ENCODE results near the gene ADCY2.
"Not testable (repeated sequence)": the region's sequence is repeated elsewhere in the genome, so short reads cannot be mapped to it uniquely, and the experiment has no call there.

The ADCY2 gene

DNA sequence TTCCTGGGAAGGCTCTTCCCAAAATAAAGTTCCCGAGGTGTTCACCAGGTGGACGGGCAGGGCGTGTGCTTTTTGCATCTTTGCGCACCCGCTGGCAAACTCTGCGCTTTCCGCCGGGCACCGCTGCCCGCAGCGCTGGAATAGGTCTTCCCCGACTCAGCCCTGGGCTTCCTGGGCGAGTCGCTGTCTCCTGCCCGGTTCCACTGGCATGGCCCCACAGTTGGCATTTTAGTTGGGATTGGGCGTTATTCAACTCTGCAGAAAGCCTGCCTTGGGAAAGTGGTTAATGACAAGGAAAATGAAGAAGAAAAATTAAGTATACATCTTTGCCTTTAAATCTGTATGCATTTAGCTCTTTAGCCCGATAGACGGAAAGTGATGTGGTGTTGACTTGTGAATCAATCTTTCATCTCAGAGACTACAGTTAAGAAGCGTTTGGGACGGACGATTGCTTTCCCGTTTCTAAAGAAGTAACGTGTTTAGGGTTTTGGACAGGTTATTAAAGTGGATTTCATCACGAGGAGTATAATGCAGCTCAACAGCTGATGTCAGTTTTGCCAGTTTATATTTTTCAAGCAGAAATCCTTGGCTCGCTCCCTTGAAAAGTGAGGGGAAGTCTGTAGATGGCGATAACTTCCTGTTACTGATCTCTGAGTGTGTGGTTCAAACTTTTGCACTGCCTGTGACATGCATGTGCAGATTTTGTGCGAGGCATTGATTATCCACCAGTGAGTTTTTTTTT lies 946 bp downstream of the ADCY2 start:
- no peak for DNase-seq

DNA sequence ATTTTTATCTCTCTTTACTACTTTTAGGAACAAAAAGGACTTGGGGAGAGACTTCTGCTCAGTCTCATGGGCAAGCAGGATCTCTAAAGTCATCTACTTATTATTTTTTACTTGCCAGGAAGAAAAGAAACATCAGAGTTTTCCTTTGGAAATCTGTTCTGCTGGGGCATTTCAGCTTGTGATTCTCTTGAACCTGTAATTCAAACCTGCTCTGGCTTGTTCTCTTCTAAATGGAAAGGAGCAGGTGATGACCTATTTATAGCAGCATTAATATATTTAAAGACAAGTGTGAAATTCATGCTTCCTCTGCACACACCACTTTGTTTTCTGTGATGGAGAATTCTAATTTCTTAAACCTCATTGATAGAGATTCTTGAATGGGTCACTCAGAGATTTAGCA lies 2.0 kb downstream of the ADCY2 start:
- DNase-seq = no peak

DNA sequence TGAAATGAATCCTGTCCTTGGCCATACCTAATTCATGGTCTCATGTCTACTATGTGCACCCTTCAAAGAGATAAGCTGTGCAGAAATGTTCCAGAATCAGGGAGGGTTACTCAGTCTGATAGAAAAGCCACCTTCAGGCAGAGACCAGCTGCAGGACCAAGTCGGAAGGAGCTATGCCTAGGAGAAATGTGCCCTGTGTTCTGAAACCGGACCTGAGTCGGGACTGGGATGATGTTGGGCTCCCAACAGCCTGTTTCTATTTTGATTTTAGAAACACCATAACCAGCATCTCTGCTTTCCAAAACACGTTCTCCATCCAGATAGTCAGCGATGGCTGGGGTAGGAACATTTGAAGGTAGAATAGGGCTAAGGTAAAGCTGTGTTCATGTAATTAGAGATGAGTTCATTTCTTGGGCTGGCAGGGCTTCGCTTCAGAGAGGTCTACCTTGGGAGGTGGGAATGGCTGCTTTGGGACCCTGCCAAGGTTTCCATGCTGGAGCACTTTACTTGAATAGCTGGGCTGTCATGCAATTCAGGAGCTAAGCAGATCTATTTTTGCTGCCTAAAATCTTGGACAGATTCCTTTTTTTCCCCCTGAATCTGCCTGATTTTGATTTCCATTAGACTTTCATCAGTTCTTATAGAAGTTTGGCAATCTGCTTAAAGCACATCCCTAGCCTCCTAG lies 2.8 kb downstream of the ADCY2 start:
- no peak for DNase-seq

DNA sequence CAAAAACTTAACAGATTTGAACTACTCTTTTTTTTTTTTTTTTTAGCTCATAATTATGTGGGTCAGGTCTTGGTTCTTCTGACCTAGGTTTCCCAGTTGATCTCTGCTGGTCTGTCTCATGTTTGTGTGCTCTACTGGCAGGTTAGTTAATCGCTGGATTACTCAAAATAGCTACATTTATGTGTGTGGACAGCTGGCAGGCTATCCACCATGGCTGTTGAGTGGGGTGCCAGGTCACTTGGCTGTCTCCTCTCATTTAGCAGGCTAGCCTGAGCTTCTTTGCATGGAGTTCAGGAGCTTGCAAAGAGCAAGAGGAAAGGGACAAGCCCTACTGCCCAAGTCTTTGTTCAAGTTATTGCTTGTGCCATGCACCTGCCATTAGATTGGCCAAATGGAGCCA lies 9.3 kb downstream of the ADCY2 start:
- DNase-seq = no peak

DNA sequence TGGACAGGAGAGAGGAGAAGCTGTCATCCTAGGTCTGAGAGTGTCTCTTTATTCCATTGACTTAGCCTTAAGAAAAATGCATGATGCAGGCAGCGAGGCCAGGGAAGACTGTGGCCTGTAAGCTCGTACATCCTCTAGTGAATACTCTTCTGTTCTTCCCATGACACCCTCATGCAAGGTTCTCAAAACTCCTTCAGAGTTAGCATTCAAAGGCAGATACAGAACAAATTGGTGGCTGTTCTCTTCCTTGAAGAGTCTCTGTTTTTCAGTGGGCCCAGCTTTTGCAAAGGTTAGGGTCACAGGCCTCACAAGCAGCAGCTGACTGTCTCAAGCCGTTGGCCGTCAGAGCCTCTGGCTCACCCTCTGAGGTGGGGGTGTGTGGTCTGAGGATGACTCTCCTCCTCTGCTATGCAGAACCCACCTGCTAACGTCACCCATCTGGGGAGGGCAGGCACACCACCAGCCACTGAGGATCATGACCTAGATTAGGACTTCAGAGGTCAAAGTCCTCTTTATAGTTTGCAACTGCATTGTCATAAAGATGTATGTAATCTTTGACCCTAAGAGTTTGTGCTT lies 15.1 kb downstream of the ADCY2 start:
- DNase-seq = no peak

DNA sequence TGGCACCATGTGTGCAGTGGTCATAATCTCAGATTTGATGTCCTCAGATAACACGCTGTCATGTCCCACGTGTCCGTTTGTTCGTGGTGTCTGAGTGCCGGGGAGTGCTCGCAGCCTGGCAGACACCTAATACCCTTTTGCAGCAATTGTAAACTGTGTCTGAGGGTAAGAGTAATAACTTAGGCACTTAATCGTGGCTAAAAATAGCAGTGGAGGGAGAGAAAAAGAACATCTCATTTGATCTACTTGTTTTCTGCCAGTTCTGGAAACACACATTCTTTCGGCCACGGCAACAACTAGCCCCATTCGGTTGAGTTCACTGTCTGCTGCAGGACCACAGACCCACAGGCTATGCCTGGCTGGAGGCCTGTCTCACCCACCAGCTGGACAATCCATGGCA lies 16.5 kb downstream of the ADCY2 start:
- no peak for DNase-seq

DNA sequence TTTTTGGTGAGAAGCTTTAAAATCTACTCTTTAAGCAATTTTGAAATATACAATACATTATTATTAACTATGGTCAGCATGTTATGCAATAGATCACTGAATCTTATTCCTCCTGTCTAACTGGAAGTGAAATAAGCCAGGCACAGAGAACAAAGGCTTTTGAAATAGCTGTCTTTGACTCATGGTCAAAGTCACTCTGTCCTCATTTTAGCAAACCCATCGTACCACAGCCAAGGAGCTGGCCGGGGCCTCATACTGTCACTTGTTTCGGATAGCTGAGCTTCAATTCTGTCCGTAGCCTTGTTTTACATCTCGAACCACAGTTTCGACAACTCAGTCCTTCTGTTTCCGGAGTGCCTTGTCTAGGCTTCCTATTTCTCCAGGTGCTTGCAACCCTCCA lies 19.2 kb downstream of the ADCY2 start:
- no peak for DNase-seq

DNA sequence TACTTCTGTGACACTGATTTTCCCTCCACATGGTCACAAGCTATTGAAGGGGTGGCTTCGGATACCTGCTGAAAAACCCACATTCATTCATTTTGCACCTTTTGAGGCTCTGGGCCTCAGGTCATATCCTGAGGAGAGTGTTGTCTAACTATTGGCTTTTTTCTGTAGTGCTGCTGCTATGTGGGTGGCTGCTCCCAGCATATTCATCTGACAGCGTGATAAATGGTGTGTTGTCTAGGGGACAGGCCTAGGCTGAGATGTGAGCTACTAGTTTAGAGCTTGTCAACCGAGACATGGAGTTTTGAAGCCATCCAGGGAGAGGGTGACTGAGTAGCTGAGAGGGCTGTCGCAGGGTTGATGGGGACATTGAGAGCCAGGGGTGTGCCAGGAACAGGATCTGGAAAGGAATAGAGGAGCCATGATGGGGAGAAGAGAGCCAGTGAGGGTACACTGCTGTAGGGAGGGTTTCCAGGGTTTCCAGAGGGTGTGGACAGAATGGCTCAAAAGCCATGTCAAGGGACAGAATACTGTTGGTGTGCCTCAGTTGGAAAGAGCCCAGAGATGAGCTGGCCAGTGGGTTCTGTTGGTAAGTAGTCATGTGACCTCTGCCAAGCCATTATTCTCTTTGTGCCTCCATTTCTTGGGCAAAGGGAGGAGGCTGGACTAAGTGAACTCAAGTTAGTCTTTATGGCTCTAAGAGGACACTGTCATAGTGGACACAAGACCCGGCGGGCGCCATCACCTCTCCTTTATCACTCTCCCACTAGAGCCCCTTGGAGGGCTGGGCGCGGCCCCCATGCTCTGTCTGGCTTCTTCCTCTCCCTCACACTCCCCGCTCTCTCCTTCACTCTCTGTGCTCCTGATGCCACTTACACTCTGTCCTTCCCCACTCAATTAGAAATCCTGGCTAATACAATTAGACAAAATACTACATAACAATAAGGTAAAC lies 19.9 kb downstream of the ADCY2 start:
- DNase-seq = no peak

DNA sequence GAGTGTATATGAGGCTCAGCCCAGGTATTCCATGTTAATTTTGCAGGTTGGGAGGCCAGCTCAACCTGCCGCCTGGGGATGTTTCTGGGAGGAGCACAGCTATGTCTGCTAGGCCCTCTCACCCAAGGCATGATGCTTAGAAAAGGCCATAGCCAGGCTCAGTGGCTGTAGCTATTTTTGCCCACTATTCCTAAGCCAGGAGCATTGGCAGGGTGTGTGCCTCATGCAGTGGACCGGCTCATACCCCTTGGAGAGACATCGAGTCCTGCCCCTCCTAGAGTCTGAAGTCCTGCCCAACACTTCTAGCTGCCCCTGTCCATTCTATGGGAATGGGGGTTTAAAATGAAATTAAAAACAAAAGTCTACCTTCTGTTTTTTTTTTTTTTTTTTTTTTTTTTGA lies 22.3 kb downstream of the ADCY2 start:
- DNase-seq = no peak

DNA sequence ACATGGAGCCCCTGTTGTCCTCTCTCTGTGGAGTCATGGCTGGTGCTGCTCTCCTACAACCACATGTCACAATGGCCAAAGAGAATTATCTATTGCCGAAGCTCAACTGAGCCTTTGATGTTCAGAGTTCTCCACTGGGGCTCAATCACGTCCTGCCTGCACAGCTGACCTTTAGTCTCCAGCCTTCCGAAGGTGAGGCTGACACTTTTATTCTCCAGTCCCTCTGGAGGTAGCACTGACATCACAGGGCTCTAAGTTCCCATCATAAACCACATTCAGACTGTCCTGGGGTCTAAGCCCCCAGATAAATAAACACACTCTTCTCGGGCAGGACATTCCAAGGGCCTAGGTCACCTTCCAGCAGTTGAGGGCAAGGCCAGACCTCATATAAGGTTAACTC lies 23.4 kb downstream of the ADCY2 start:
- DNase-seq = no peak

DNA sequence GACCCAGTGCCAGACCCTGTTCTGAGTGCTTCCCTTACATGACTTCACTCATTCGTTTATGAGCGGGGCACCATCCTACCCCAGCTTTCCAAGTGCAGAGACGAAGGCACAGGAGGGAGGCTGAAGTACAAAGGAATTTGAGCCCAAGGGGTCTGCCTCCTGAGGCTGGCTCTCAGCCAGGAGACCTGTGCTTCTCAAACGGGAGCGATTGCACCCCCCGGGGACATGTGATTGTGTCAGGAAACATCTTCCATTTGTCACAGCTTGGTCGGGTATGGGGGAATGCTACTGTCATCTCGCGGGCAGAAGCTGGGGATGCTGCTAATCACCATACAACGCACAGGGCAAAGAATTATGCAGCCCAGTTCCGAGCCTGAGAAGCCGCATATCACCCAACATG lies 23.9 kb downstream of the ADCY2 start:
- no peak for DNase-seq

DNA sequence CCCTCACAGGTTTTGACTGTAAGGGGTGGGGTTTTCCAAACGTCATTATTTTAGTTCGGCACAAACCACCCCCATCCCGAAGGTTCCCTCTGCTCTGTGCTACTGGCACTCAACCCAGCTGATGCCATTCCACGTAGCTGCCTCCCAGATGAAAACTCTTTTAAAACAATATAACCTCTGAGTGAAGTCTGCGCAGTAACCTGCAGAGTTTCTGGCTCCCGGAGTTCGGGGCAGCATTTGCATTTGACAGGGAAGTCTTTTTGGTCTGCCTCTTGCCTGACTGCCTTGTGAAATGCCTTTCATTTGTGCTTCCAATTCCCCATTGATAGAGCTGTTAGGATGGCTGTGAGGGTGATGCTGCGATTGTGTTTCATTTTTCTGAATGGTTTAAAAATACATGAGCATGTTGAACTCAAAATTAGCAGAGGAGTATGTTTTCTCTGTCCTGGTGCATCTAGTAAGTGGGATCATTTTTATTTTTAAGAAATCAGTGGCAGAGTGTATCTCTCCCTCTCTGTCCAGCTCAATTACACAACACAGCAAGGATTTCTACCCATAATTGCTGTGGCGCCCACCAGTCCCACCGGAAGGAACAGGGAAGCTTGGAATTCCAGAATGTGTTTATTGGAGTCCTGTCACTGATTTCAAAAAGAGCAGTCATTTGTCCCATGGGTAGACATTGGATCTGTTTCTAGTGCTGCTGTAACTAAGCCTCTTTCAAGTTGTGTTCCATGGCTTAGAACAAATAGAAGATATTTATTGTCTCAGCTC lies 24.8 kb downstream of the ADCY2 start:
- no peak for DNase-seq

DNA sequence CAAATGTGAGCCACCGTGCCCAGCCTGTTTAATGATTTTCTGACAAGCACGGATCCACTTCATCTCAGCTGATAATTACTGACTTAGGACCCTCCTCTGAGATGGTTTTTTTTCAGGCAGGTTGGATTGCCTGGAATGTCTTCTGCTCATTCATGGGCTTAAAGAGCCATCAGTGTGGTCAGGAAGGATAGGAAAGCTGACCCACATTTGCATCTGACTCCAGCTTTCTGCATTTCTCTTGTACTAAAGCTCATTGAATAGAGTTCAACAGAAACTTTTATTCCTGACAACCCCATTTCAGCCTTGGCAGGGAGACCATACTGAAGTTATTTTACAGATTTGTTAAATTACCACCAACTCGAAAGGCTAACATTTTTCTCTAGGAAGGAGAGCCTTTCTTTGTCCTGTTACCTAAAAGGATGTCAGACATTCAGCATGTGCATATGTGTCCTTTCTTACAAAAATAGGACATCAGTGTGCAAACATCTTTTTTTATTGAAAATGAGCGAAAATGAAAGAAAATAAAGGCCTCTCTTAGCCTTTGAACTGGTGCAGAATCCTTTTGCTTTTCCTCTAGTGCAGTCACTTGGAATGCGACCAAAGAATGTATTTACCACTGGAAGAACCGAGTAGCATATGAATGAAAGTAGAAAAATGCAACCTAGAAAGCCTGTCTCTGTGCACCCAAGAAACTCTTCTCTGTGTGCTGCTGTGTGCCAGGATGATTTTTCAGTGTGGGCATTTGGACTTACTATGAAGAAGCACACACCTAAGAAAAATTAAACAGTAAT lies 26.6 kb downstream of the ADCY2 start:
- DNase-seq = no peak

DNA sequence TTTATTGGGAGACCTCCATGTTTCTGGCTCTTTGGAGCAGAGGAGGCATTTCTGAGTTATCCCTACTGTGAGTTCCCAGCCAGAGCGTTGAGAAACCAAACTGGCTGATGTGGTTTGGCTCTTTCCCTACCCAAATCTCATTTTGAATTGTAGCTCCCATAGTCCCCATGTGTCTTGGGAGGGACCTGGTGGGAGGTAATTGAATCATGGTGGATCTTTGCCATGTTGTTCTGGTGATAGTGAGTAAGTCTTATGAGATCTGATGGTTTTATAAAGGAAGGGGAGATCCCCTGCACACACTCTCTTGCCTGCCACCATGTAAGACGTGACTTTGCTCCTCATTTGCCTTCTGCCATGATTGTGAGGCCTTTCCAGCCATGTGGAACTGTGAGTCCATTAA lies 27.3 kb downstream of the ADCY2 start:
- DNase-seq = not testable (repeated sequence)

DNA sequence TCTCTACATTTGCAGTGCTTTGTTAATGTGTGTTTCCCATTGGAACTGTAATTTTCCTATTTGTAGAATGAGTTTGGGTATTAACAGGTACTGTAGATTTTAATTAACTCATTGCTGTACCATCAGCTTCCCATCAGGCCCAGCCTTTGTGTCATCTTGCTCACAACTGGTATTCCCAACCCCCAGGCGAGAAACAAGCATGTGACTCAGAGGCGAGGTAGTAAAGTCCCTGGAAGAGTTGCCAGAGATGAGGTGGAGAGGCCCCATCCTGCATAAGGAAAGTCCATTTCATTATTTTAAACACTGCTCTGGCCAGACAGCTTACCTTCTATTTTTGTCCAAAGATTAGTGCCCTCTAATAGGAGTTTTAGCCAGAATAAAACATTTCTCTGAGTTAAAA lies 29.9 kb downstream of the ADCY2 start:
- DNase-seq = no peak

DNA sequence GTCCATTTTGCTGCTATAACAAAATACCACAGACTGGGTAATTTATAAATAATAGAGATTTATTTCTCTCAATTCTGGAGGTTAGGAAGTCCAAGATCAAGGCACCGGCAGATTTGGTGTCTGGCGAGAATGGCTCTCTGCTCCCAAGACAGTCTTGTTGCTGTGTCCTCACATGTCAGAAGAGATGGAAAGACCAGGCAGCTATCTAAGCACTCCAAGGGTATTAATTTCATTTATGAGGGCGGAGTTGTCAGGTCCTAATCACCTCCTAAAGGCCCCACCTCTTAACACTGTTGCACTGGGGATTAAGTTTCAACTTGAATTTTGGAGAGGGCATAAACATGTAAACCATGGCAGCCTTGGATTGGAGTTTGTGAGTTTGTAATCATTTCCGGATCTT lies 30.3 kb downstream of the ADCY2 start:
- no peak for DNase-seq

DNA sequence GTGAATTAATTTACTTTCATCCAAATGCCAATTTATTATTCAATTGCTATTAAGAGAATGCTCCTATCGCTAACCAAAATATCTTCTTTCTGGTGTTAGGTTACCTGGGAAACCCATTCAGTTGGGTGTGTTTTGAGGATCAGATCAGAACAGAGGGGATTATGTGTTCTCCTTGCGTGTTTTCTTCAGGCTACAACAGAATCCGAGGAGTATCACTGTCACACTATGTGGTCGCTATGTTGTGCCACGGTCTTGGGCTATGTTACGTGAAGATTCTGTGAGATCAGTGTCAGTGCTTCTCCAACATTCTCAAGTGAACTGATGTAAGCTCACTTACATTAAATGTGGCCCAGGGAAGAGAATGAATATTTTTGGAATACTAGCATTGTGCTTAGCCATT lies 39.0 kb downstream of the ADCY2 start:
- DNase-seq = no peak

DNA sequence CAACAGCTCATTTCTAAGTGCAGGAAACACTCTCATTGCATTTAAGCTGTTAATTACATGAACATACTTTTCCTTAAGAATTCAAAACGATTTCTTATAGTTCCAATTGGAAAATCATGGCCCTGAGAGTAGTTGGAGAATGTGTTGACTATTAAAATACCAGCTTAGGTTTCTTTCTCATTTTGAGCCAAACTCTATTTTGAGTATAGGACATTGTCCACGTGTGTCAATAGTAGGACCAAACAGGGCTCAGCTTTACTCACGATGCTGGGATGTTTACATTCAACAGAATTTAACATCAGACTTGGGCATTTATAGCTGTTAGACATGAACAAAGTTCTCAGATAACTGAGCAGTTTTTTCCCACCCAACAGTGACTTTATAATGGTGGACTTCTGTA lies 39.6 kb downstream of the ADCY2 start:
- no peak for DNase-seq

DNA sequence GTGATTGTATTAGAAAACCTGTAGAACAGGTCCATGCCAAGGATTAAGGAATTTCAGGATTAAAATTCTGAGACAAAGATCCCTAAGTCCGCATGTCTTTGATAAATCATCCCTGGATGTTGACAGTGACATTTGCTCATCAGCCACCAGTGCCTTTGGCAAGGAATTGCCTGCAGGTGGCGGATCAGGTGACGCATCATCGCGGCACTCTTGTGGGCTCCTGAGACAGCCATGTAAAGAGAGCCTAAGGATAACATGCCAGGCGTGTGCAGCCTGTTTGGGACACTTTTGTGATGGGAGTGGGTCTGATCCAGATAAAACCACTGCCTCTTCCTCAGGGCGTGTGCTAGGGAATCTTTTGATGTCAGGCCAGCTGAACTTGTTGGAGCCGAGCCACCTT lies 40.6 kb downstream of the ADCY2 start:
- DNase-seq = no peak

DNA sequence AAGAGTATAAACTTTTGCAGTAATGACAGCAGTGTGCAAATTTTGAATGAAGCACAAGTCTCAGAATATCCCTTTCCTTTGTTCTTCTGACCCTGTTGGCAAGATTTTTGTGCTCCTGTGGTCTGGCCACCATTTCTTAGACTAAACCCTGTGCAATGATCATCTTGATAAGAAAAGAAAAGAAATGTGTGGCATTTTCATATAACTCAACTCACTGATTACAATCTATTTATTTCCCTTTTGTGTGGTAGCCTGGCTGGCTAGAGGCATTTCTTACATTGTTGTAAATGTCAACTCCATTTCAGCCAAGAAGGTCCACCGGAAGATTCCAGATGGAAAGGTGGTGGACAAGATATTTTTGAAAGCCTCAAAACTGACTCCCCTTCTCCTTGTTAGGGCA lies 41.9 kb downstream of the ADCY2 start:
- no peak for DNase-seq

DNA sequence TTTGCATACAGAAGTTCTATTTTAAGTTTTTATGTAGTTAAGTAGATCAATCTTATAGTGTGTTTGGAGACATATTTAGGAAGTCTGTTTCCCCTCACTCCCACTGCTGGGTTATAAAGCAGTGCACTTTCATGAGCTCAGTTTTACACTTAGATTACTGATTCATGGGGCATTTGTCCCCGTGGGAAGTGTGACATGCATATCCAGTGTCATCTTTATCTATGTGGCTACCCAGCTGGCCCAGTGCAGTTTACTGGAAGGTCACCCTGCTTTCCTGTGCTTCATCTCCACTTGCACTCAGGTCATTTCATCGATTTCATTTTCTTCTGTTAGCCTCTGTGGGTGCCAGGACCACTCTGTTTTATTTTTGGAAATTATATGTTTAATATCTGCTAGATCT lies 49.1 kb downstream of the ADCY2 start:
- DNase-seq = no peak

DNA sequence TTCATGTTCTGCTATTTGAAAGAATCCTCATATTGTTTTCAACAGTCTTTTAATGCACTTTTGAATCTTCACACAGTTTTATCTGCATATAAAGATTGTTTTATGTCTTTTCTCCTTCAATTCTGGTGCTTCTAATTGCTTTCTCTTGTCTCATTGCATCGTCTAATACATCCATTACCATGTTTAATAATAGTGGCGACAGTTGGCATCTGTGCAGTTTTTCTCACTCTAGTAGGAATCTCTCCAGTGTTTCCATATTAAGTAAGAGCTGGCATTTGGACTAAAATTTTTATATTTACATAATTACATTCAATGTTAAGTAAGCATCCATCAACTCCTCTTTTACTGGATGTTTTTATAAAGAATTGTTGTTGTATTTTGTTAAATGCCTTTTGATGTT lies 49.9 kb downstream of the ADCY2 start:
- DNase-seq = no peak
